Kasumi-1 (cell line): ENCODE results near the gene PHF13.
"Not testable (repeated sequence)": the region's sequence is repeated elsewhere in the genome, so short reads cannot be mapped to it uniquely, and the experiment has no call there.

Experiments used
- DNase-seq, 2 experiments: peaks; one replicate each; lab custom pipeline; 2025; lab: John Stamatoyannopoulos, UW

The PHF13 gene

GRCh38 chr1:6660415-6661049 is 47.0 kb downstream of the PHF13 start:
- no peak for DNase-seq

- not testable (repeated sequence) for DNase-seq
Measured at GRCh38 chr1:6662468-6662867, 48.9 kb downstream of the PHF13 start.

GRCh38 chr1:6666696-6667095 is 53.2 kb downstream of the PHF13 start:
- no peak for DNase-seq

GRCh38 chr1:6667139-6667538 is 53.6 kb downstream of the PHF13 start:
- no peak for DNase-seq

- DNase-seq = no peak
Measured at GRCh38 chr1:6668503-6668902, 55.0 kb downstream of the PHF13 start.

GRCh38 chr1:6672558-6672957 is 59.0 kb downstream of the PHF13 start:
- DNase-seq = no peak
